HUES6 (cell line): ENCODE measurements around the gene ZBTB24.
"Not testable (repeated sequence)": the region's sequence is repeated elsewhere in the genome, so short reads cannot be mapped to it uniquely, and the experiment has no call there.

ENCODE experiments used
- H3K27ac ChIP-seq: 2 replicates; pipeline ENCODE4 v1.7.0; 2013; ENCODE audit warnings: low read depth, mild to moderate bottlenecking, low read length, inconsistent platforms
- H3K27me3 ChIP-seq: 2 replicates; pipeline ENCODE4 v1.6.1; 2013; ENCODE audit warnings: low read length; ENCODE audit not compliant: control insufficient read depth, insufficient read depth
- H3K36me3 ChIP-seq: 2 replicates; pipeline ENCODE4 v1.6.1; 2013; ENCODE audit warnings: low read length; ENCODE audit not compliant: control insufficient read depth, insufficient read depth
- H3K4me1 ChIP-seq: 2 replicates; pipeline ENCODE4 v1.6.1; 2013; ENCODE audit warnings: low read length; ENCODE audit not compliant: control insufficient read depth, insufficient read depth
- H3K4me3 ChIP-seq: 2 replicates; pipeline ENCODE4 v1.5.1; 2013; ENCODE audit warnings: low read depth, low read length
- H3K9ac ChIP-seq: one replicate; pipeline ENCODE4 v1.6.1; 2013; ENCODE audit warnings: mild to moderate bottlenecking, low read length
- H3K9me3 ChIP-seq: 2 replicates; pipeline ENCODE4 v1.6.1; 2013; ENCODE audit warnings: low read depth, low read length; ENCODE audit not compliant: control insufficient read depth, insufficient read depth

The ZBTB24 gene

DNA sequence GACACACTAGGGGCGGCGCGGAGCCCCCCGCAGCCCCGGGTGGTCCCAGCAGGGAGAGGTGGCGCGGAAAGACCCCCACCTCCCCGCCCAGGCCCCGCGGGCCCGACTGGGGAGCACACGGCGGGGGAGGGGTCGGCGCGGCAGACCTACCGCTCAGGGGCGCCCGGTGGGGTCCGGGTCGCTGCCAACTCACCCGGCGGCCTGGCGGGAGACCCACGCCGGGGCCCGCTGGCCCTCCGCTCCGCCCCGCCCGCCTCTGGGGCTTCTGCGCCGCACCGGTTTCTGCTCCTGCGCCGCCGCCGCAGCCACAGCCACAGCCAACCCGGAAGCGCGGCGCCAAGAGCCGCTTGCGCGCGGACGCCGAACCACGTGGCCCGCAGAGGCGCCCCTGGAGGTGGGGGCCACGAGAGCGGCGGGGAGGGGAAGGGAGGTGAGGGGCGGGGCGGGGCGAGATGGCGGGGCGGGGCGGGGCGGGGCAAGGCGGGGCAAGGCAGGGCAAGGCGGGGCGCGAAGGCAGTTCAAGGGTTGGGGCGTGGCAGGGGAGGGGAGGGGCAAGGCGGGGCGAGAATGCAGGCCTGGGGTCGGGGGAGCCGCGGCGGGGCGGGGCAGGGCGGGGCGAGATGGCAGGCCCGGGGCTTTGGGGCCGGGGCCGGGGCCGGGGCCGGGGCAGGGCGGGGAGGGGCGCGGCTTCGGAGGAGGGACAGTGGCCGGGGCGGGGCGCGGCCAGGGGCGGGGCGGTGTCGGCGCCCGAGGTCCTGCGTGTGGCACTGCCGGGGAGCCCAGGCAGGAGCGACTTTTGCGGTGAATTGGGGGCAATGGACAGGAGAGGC, at the start of gene ZBTB24:
Gene ZBTB24, minus strand, starts transcription at position 315 of the 830 bp plus-strand sequence. CDS start 1,193 bp downstream, outside the sequence.
- no peaks in the 10 kb centered on the region for H3K9me3 ChIP-seq
- peaks cover 23% of the 10 kb centered on the region for H3K36me3 ChIP-seq
- peaks cover 23% of the 10 kb centered on the region for H3K4me1 ChIP-seq
- H3K27ac ChIP-seq = peak within 1 kb of the TSS; percentile 73; the same call in 1 of the 2 replicates
- peak within 1 kb of the TSS; percentile 75 for H3K9ac ChIP-seq
- H3K27me3 ChIP-seq = peaks cover 9% of the 10 kb centered on the region; the same call in 1 of the 2 replicates
- peak within 1 kb of the TSS; percentile 99 for H3K4me3 ChIP-seq

GRCh38 chr6:109531446-109531845, 48.4 kb upstream of the ZBTB24 start:
- no peaks in the 10 kb centered on the region for H3K27me3 ChIP-seq
- no peaks in the 10 kb centered on the region for H3K4me1 ChIP-seq
- no peaks in the 10 kb centered on the region for H3K9me3 ChIP-seq
- no peak overlapping the region for H3K27ac ChIP-seq
- no peaks in the 10 kb centered on the region for H3K36me3 ChIP-seq
- H3K9ac ChIP-seq = no peak overlapping the region
- H3K4me3 ChIP-seq = no peak overlapping the region

DNA sequence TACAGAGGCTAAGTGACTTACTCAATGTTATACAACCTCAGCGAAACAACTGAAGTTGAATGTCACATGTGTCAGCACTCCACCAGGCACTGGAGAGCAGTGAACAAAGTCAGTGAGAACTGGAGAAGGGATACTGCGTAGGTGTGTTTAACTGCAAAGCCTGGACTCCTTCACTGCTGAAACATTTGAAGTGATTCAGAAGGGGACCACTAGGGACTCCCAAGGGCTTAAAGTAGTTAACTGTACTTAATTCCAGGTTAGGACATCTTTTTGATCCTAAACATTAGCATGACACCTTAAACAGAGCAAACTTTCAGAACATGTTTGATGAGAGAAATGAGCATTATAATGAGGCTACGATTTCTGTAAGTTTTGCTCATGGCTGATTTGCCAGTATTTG, 45.0 kb upstream of the ZBTB24 start:
- H3K9ac ChIP-seq = no peak overlapping the region
- H3K4me3 ChIP-seq = no peak overlapping the region
- no peaks in the 10 kb centered on the region for H3K4me1 ChIP-seq
- peaks cover 7% of the 10 kb centered on the region for H3K9me3 ChIP-seq
- no peak overlapping the region for H3K27ac ChIP-seq
- H3K27me3 ChIP-seq = no peaks in the 10 kb centered on the region
- H3K36me3 ChIP-seq = no peaks in the 10 kb centered on the region

DNA sequence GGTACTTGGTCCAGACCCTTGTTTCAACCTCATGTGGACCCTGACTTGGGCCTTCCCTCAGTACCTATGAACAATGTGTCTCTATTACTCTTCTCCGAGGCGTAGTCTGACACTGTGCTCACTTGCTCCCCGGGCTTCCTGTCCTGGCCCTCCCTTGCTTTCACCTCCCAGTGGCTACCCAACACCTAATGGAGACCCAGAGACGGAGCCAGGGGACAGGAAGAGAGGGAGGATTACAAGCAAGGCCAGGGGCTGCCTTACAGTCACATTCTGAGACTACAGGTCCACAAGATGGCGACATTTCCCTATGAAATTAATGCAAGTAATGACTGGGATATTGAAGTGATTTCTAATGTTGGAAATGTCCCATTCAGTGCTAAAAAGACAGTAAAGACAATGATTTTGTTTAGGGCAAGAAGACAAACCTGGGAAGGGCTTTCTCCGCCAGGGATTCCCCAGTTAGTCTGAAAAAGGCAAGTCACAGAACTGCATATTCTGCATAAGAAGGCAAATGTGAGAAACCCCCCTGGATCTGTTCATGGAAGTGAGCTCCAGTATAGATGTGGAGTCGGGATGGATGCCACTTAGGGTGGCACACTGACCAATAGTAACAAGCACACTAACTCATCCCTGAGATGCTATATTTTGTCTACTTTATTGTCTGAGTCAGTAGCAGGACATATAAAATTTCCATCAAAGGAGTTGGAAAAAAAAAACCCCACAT, 44.0 kb upstream of the ZBTB24 start:
- H3K27ac ChIP-seq = no peak overlapping the region

GRCh38 chr6:109524129-109524528, 41.1 kb upstream of the ZBTB24 start:
- H3K27me3 ChIP-seq = no peaks in the 10 kb centered on the region
- no peak overlapping the region for H3K27ac ChIP-seq
- H3K4me1 ChIP-seq = no peaks in the 10 kb centered on the region

More for the DNA sequence above, 44.0 kb upstream of the ZBTB24 start:
- Histone ChIP-seq H3K9me3 (peaks cover 7% of the 10 kb centered on the region), H3K36me3 (no peaks in the 10 kb centered on the region), H3K9ac (no peak overlapping the region), H3K4me3 (no peak overlapping the region), H3K27me3 (no peaks in the 10 kb centered on the region), H3K4me1 (no peaks in the 10 kb centered on the region)

GRCh38 chr6:109523478-109523877, 40.5 kb upstream of the ZBTB24 start:
- H3K4me3 ChIP-seq = no peak overlapping the region
- H3K9ac ChIP-seq = no peak overlapping the region
- H3K4me1 ChIP-seq = no peaks in the 10 kb centered on the region
- H3K36me3 ChIP-seq = no peaks in the 10 kb centered on the region
- H3K9me3 ChIP-seq = peaks cover 7% of the 10 kb centered on the region
- H3K27ac ChIP-seq = no peak overlapping the region
- H3K27me3 ChIP-seq = no peaks in the 10 kb centered on the region

More at GRCh38 chr6:109524129-109524528, 41.1 kb upstream of the ZBTB24 start:
- Histone ChIP-seq H3K4me3 (no peak overlapping the region), H3K36me3 (no peaks in the 10 kb centered on the region), H3K9me3 (peaks cover 7% of the 10 kb centered on the region), H3K9ac (no peak overlapping the region)

DNA sequence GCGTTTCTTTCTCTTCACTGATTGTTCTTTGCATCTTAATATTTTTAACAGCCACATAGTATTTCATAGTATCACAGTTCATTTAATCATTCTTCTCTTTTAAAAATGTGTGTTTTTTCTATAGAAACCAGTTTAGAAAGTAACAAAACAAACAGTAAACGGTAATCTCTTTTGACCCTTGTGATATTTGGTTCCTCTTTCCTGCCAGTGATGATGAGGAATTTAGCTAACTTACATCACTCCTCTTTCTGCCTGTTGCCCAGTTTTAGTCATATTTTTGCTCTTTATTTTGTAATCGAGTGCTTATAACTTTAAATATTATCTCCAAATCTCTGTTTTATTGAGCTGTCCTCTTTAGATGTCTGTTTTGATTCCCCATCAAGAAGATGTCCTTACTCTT, 38.1 kb upstream of the ZBTB24 start:
- Histone ChIP-seq H3K27ac (no peak overlapping the region), H3K9ac (no peak overlapping the region), H3K4me3 (no peak overlapping the region), H3K27me3 (no peaks in the 10 kb centered on the region), H3K4me1 (no peaks in the 10 kb centered on the region), H3K9me3 (peaks cover 7% of the 10 kb centered on the region), H3K36me3 (no peaks in the 10 kb centered on the region)

GRCh38 chr6:109519647-109520046, 36.6 kb upstream of the ZBTB24 start:
- H3K27me3 ChIP-seq, H3K9me3 ChIP-seq, H3K36me3 ChIP-seq, H3K4me1 ChIP-seq, H3K27ac ChIP-seq, H3K9ac ChIP-seq, H3K4me3 ChIP-seq: not testable (repeated sequence)

DNA sequence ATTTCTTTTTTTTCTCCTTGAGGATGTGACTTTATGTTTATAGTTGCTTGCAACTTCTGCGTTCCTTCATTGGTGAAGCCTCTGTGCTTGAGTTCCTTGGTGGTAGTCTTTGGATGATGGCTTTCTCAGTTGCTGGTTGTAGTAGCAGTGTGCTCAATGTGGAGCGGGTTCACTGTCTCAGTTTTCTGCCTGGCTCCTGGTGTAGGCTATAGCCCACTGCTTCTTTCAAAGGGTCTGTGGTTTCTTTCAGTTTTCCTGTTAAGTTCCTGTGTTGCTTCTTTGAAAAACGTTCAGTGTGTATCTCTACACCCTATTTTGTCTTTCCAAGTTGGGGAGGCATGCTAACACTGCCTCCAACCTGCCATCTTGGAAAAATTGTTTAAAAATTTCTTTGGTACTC, 33.9 kb upstream of the ZBTB24 start:
- Histone ChIP-seq H3K9ac (no peak overlapping the region), H3K4me3 (no peak overlapping the region), H3K4me1 (peaks cover 16% of the 10 kb centered on the region), H3K27me3 (no peaks in the 10 kb centered on the region), H3K9me3 (no peaks in the 10 kb centered on the region), H3K27ac (no peak overlapping the region), H3K36me3 (no peaks in the 10 kb centered on the region)

DNA sequence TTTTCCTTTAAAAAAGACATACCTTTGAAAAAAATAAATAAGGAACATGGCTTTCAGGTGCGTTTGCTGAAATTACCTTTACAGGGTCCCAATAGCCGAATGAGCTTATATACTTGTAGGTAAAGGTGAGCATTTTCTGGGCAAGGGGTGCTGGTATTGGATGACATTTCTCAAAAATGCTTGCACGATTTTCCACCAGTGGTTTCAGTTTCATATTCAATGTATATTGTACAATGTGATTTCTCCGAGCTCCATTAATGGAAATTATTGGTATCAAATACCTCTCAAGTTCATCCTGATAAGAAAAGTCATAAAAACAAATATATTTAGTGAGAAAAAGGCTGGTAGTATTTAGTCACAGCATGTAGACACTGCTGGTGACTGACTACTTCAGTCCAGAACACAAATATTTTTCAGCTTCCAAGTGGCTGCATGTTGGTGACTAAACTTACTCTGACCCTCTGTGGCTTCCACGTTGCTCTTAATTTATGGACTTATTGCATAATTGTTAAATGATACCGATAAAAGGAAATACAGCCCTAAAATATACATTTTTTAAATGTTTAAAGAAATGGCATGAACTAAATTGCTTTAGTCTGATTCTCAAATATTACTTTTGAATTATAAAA, 32.9 kb upstream of the ZBTB24 start:
- no peaks in the 10 kb centered on the region for H3K36me3 ChIP-seq
- H3K27me3 ChIP-seq = no peaks in the 10 kb centered on the region
- no peaks in the 10 kb centered on the region for H3K9me3 ChIP-seq
- no peak overlapping the region for H3K4me3 ChIP-seq
- peaks cover 16% of the 10 kb centered on the region for H3K4me1 ChIP-seq
- H3K27ac ChIP-seq = no peak overlapping the region
- no peak overlapping the region for H3K9ac ChIP-seq

GRCh38 chr6:109514946-109515345, 31.9 kb upstream of the ZBTB24 start:
- Histone ChIP-seq H3K27me3 (no peaks in the 10 kb centered on the region), H3K36me3 (no peaks in the 10 kb centered on the region), H3K9ac (no peak overlapping the region), H3K27ac (no peak overlapping the region), H3K9me3 (peaks cover 8% of the 10 kb centered on the region), H3K4me1 (peaks cover 16% of the 10 kb centered on the region), H3K4me3 (no peak overlapping the region)
